ENCODE measurements around the gene MILR1.
"Not testable (repeated sequence)": the region's sequence is repeated elsewhere in the genome, so short reads cannot be mapped to it uniquely, and the experiment has no call there.

GRCh38 chr17:64466834-64467233 lies 17.9 kb downstream of the MILR1 start:
- not testable (repeated sequence) for TF ChIP-seq JUN (CRISPR knock-in tag; IDR thresholded peaks at IDR 0.05); ATF3 (CRISPR knock-in tag; conservative IDR thresholded peaks at IDR 0.05); SP1 (CRISPR knock-in tag; conservative IDR thresholded peaks at IDR 0.05); ATF1 (CRISPR knock-in tag; IDR thresholded peaks at IDR 0.05); NFE2L1 (CRISPR knock-in tag; IDR thresholded peaks at IDR 0.05); CTCF (IDR thresholded peaks at IDR 0.05); ZNF423 (CRISPR knock-in tag; IDR thresholded peaks at IDR 0.05); ZNF416 (CRISPR knock-in tag; IDR thresholded peaks at IDR 0.05); USF2 (CRISPR knock-in tag; IDR thresholded peaks at IDR 0.05); MYBL2 (CRISPR knock-in tag; IDR thresholded peaks at IDR 0.05); E2F1 (CRISPR knock-in tag; IDR thresholded peaks at IDR 0.05)
